A673 (cell line): ENCODE data around the gene ELAC1. TPM values are rescaled to one million over a fixed set of nuclear protein-coding genes. Genes with fewer than 3 reads are reported as not detected.

Experiments
- BruUV-seq: library from RNA; stranded (reverse); fragments of 400-500 nt; replicated peaks from 2 replicates; lab custom pipeline; 2021; lab: Mats Ljungman, UMichigan
- CTCF ChIA-PET: fragments of 300-600 bp; sonication (Branson Sonifier 250); formaldehyde crosslinking; loops from one replicate; lab custom pipeline; 2022; ENCODE audit warnings: antibody characterized with exemption; lab: Charles Lee
- POLR2A ChIA-PET: fragments of 300-600 bp; sonication (Branson Sonifier 250); formaldehyde crosslinking; loops from one replicate; lab custom pipeline; 2022; ENCODE audit warnings: antibody characterized with exemption; ENCODE audit not compliant: low non-redundant PET; lab: Charles Lee
- DNase-seq: peaks from one replicate; pipeline ENCODE4 v3.0.0-alpha.2; 2015; ENCODE audit warnings: low spot score
- H3K27ac ChIP-seq: fragments of 200-600 bp; sonication (generic); 2 replicates; pipeline ENCODE4 v1.5.1; 2016; ENCODE audit warnings: mixed run types, low read depth, mild to moderate bottlenecking, mixed read lengths, antibody characterized with exemption, low read length; ENCODE audit not compliant: poor library complexity, severe bottlenecking
- H3K27me3 ChIP-seq: fragments of 200-600 bp; sonication (generic); replicated peaks from 2 replicates; pipeline ENCODE4 v1.6.1; 2017; ENCODE audit warnings: mixed run types, low read depth, mild to moderate bottlenecking, mixed read lengths, antibody characterized with exemption, low read length; ENCODE audit not compliant: insufficient read depth, poor library complexity
- H3K36me3 ChIP-seq: fragments of 200-600 bp; sonication (generic); 2 replicates; pipeline ENCODE4 v1.6.1; 2016; ENCODE audit warnings: mixed run types, mild to moderate bottlenecking, mixed read lengths, antibody characterized with exemption, low read length; ENCODE audit not compliant: insufficient read depth, poor library complexity, severe bottlenecking
- H3K4me1 ChIP-seq: fragments of 200-600 bp; sonication (generic); 2 replicates; pipeline ENCODE4 v1.6.1; 2017; ENCODE audit warnings: mixed run types, mild to moderate bottlenecking, mixed read lengths, antibody characterized with exemption, low read length; ENCODE audit not compliant: insufficient read depth, poor library complexity, severe bottlenecking
- H3K4me3 ChIP-seq: fragments of 200-600 bp; sonication (generic); 2 replicates; pipeline ENCODE4 v1.5.1; 2016; ENCODE audit warnings: low read depth, mixed run types, mild to moderate bottlenecking, mixed read lengths, low read length; ENCODE audit not compliant: poor library complexity, severe bottlenecking
- H3K9me3 ChIP-seq: fragments of 200-600 bp; sonication (generic); 2 replicates; pipeline ENCODE4 v1.6.1; 2016; ENCODE audit warnings: mixed run types, low read depth, mild to moderate bottlenecking, mixed read lengths, antibody characterized with exemption, low read length; ENCODE audit not compliant: poor library complexity, severe bottlenecking
- CTCF ChIP-seq: fragments of 300-800, 200-600 bp; sonication (generic); conservative IDR thresholded peaks from 2 replicates; pipeline ENCODE4 v1.5.1; 2017; ENCODE audit warnings: low read depth, mild to moderate bottlenecking, antibody characterized with exemption, low read length, moderate library complexity, mixed read lengths
- EZH2 ChIP-seq: fragments of 200-600 bp; sonication (generic); IDR thresholded peaks from 2 replicates; pipeline ENCODE4 v1.6.1; 2017; ENCODE audit warnings: borderline replicate concordance, low read depth, mild to moderate bottlenecking, mixed read lengths, antibody characterized with exemption, low read length; ENCODE audit not compliant: poor library complexity, severe bottlenecking
- intact Hi-C: fragments of 100-400 bp; cut with micrococcal nuclease; formaldehyde crosslinking; loops from one replicate; pipeline ENCODE4 v1.10.0; 2022; ENCODE audit not compliant: unreplicated experiment
- total RNA-seq: library from RNA; stranded (reverse); gene quantifications from 2 replicates; pipeline ENCODE4 v1.2.3, GENCODE V29; 2021

The ELAC1 gene
- total RNA-seq, 1 experiment from 2014 or later, result 8.7 TPM

GRCh38 chr18:50934545-50935211 lies 33.2 kb upstream of the ELAC1 start:
- TF ChIP-seq EZH2 (no peak), CTCF (no peak)
- intact Hi-C loops, result no loop called here
- no peak overlapping the region for H3K27ac ChIP-seq
- ChIA-PET CTCF (no interaction called here), POLR2A (no interaction called here)
- no peaks in the 10 kb centered on the region for H3K27me3 ChIP-seq
- H3K36me3 ChIP-seq, result peaks cover 4% of the 10 kb centered on the region
- no peaks in the 10 kb centered on the region for H3K4me1 ChIP-seq
- no peak overlapping the region for H3K4me3 ChIP-seq
- no peaks in the 10 kb centered on the region for H3K9me3 ChIP-seq
- no peak for DNase-seq
- no TSS peak for BruUV-seq

- H3K27ac ChIP-seq, result no peak overlapping the region
- no peak overlapping the region for H3K4me3 ChIP-seq
- ChIA-PET POLR2A (no interaction called here), CTCF (interaction anchor here (0.7 kb wide), 1 partner anchor 151 kb away, joined by 3 read pairs; no protein-coding TSS in a partner anchor)
- H3K27me3 ChIP-seq, result no peaks in the 10 kb centered on the region
- no peaks in the 10 kb centered on the region for H3K4me1 ChIP-seq
- BruUV-seq, result no TSS peak
- H3K36me3 ChIP-seq, result peaks cover 11% of the 10 kb centered on the region
- intact Hi-C loops, result no loop called here
- DNase-seq, result no peak
- no peak for TF ChIP-seq CTCF
- TF ChIP-seq EZH2, result no peak
- H3K9me3 ChIP-seq, result no peaks in the 10 kb centered on the region
Measured at GRCh38 chr18:50935493-50936191, 32.2 kb upstream of the ELAC1 start.

GRCh38 chr18:50937183-50937582 lies 30.7 kb upstream of the ELAC1 start:
- no peaks in the 10 kb centered on the region for H3K9me3 ChIP-seq
- no peak for TF ChIP-seq CTCF
- no peak for TF ChIP-seq EZH2
- no TSS peak for BruUV-seq
- no peak for DNase-seq
- no peak overlapping the region for H3K27ac ChIP-seq
- H3K4me1 ChIP-seq, result no peaks in the 10 kb centered on the region
- ChIA-PET POLR2A (no interaction called here), CTCF (no interaction called here)
- H3K36me3 ChIP-seq, result peaks cover 11% of the 10 kb centered on the region
- intact Hi-C loops, result no loop called here
- no peaks in the 10 kb centered on the region for H3K27me3 ChIP-seq
- H3K4me3 ChIP-seq, result no peak overlapping the region
